ENCODE measurements around the gene ZDHHC14.

- no peak for TF ChIP-seq CTCF (conservative IDR thresholded peaks at IDR 0.05 in 1 of 2, IDR thresholded peaks at IDR 0.05 in 1 of 2; ENCODE audit: extremely low read depth in 1 of 2, insufficient read depth in 1 of 2, low read depth in 1 of 2, low read length in 2 of 2)
- no peak for TF ChIP-seq EZH2 (IDR thresholded peaks at IDR 0.05; ENCODE audit: borderline replicate concordance, low read length)
Observed at GRCh38 chr6:157481189-157481864, 100.3 kb downstream of the ZDHHC14 start.
